Hepatocyte (in vitro differentiated cells): ENCODE data around the gene CSF3. TPM values are rescaled to one million over a fixed set of nuclear protein-coding genes. Genes with fewer than 3 reads are reported as not detected.

Experiments used
- DNase-seq: peaks from one replicate; pipeline ENCODE4 v3.0.0-alpha.2; 2016; ENCODE audit warnings: low spot score
- H2AFZ ChIP-seq: fragments of 200-600 bp; sonication (generic); 2 replicates; pipeline ENCODE4 v1.6.0; 2016; ENCODE audit warnings: antibody characterized with exemption, mild to moderate bottlenecking
- H3K27ac ChIP-seq: fragments of 200-600 bp; sonication (generic); 2 replicates; pipeline ENCODE4 v1.5.1; 2016; ENCODE audit warnings: mild to moderate bottlenecking
- H3K27me3 ChIP-seq: fragments of 200-600 bp; sonication (generic); 2 replicates; pipeline ENCODE4 v1.6.1; 2016
- H3K36me3 ChIP-seq: fragments of 200-600 bp; sonication (generic); replicated peaks from 2 replicates; pipeline ENCODE4 v1.5.1; 2016; ENCODE audit warnings: low read depth; ENCODE audit not compliant: insufficient read depth
- H3K4me1 ChIP-seq: fragments of 200-600 bp; sonication (generic); 2 replicates; pipeline ENCODE4 v1.5.1; 2016; ENCODE audit warnings: mild to moderate bottlenecking, moderate library complexity; ENCODE audit not compliant: insufficient read depth
- H3K4me2 ChIP-seq: fragments of 200-600 bp; sonication (generic); 2 replicates; pipeline ENCODE4 v1.6.0; 2016
- H3K4me3 ChIP-seq: fragments of 200-600 bp; sonication (generic); 2 replicates; pipeline ENCODE4 v1.5.1; 2016; ENCODE audit warnings: mild to moderate bottlenecking
- H3K79me2 ChIP-seq: fragments of 200-600 bp; sonication (generic); 2 replicates; pipeline ENCODE4 v1.6.0; 2017; ENCODE audit warnings: mild to moderate bottlenecking
- H3K9me2 ChIP-seq: fragments of 200-600 bp; sonication (generic); replicated peaks from 2 replicates; pipeline ENCODE4 v1.6.0; 2017; ENCODE audit warnings: mild to moderate bottlenecking; ENCODE audit not compliant: insufficient read depth
- H3K9me3 ChIP-seq: fragments of 200-600 bp; sonication (generic); 2 replicates; pipeline ENCODE4 v1.5.1; 2016; ENCODE audit warnings: low read depth, mild to moderate bottlenecking
- H4K20me1 ChIP-seq: fragments of 200-600 bp; sonication (generic); 2 replicates; pipeline ENCODE4 v1.6.0; 2016; ENCODE audit warnings: mild to moderate bottlenecking; ENCODE audit not compliant: insufficient read depth, poor library complexity, severe bottlenecking
- CTCF ChIP-seq: fragments of 200-600 bp; sonication (generic); IDR thresholded peaks from 2 replicates; pipeline ENCODE4 v1.5.1; 2016; ENCODE audit warnings: antibody characterized with exemption, mild to moderate bottlenecking; ENCODE audit not compliant: poor library complexity
- EZH2 ChIP-seq: fragments of 200-600 bp; sonication (generic); IDR thresholded peaks from 2 replicates; pipeline ENCODE4 v1.6.1; 2016; ENCODE audit warnings: antibody characterized with exemption, mild to moderate bottlenecking, borderline replicate concordance
- EZH2phosphoT487 ChIP-seq: fragments of 200-600 bp; sonication (generic); IDR thresholded peaks from one replicate; pipeline ENCODE4 v1.6.1; 2018; ENCODE audit warnings: antibody characterized with exemption, mild to moderate bottlenecking, low read depth, moderate library complexity; ENCODE audit not compliant: unreplicated experiment, severe bottlenecking
- WGBS: methylation state at CpG from one replicate; pipeline ENCODE4 v1.1.6; 2016; ENCODE audit warnings: low lambda C conversion rate; ENCODE audit errors: missing lambda C conversion rate; 5-methylcytosine and 5-hydroxymethylcytosine counted together
- polyA plus RNA-seq: library from polyadenylated mRNA; unstranded; fragments of >200 nt; fragmentation: Nextera tagmentation; extraction: Ambion mirVana; gene quantifications from 2 replicates; pipeline ENCODE4 v1.2.1, GENCODE V29; 2016
- total RNA-seq: library from RNA; depleted of rRNA; stranded (reverse); fragments of >200 nt; gene quantifications from 2 replicates; pipeline ENCODE4 v1.2.3, GENCODE V29; 2014

Gene CSF3
- total and polyA plus RNA-seq, 2 experiments from 2014 or later = 0.36 TPM; not detected in 1

GRCh38 chr17:40058186-40058784, 43.0 kb downstream of the CSF3 start:
- H3K4me2 ChIP-seq = no peak overlapping the region
- no peak overlapping the region for H3K27ac ChIP-seq
- H3K4me3 ChIP-seq = no peak overlapping the region
- H3K9me2 ChIP-seq = no peaks in the 10 kb centered on the region
- H4K20me1 ChIP-seq = no peaks in the 10 kb centered on the region
- peaks cover 2% of the 10 kb centered on the region for H3K4me1 ChIP-seq
- no peak for TF ChIP-seq EZH2
- no peak for TF ChIP-seq EZH2phosphoT487
- no peak for TF ChIP-seq CTCF
- H2AFZ ChIP-seq = no peak overlapping the region
- H3K27me3 ChIP-seq = no peaks in the 10 kb centered on the region
- no peaks in the 10 kb centered on the region for H3K9me3 ChIP-seq
- 91% methylated on average over 8 of the region's 8 CpGs for WGBS
- DNase-seq = no peak
- H3K79me2 ChIP-seq = peaks cover 12% of the 10 kb centered on the region
- H3K36me3 ChIP-seq = no peaks in the 10 kb centered on the region

- Histone ChIP-seq H3K9me2 (no peaks in the 10 kb centered on the region), H3K36me3 (no peaks in the 10 kb centered on the region), H3K4me2 (no peak overlapping the region), H2AFZ (no peak overlapping the region), H3K9me3 (no peaks in the 10 kb centered on the region), H3K4me1 (peaks cover 3% of the 10 kb centered on the region), H3K27me3 (no peaks in the 10 kb centered on the region), H3K79me2 (peaks cover 12% of the 10 kb centered on the region), H3K27ac (no peak overlapping the region), H3K4me3 (no peak overlapping the region), H4K20me1 (no peaks in the 10 kb centered on the region)
- 75% methylated on average over 1 of the region's 1 CpG for WGBS
- TF ChIP-seq CTCF (no peak), EZH2phosphoT487 (no peak), EZH2 (no peak)
- no peak for DNase-seq
Observed at GRCh38 chr17:40058865-40059264, 43.6 kb downstream of the CSF3 start.

GRCh38 chr17:40059729-40060475, 44.7 kb downstream of the CSF3 start:
- 84% methylated on average over 7 of the region's 8 CpGs for WGBS
- Histone ChIP-seq H4K20me1 (peaks cover 4% of the 10 kb centered on the region), H3K36me3 (no peaks in the 10 kb centered on the region), H3K9me2 (no peaks in the 10 kb centered on the region), H3K27me3 (no peaks in the 10 kb centered on the region), H3K79me2 (peaks cover 21% of the 10 kb centered on the region), H3K4me3 (no peak overlapping the region), H3K27ac (no peak overlapping the region), H3K9me3 (no peaks in the 10 kb centered on the region), H3K4me2 (no peak overlapping the region), H3K4me1 (peaks cover 14% of the 10 kb centered on the region), H2AFZ (no peak overlapping the region)
- no peak for TF ChIP-seq CTCF
- no peak for TF ChIP-seq EZH2
- no peak for TF ChIP-seq EZH2phosphoT487
- no peak for DNase-seq
